Mononuclear cell (primary cell): ENCODE data around the gene SRXN1. TPM values are rescaled to one million over a fixed set of nuclear protein-coding genes. Genes with fewer than 3 reads are reported as not detected.
A peak's percentile ranks its signal among the peaks of the same experiment; 100 is the strongest.
"Not testable (repeated sequence)": the region's sequence is repeated elsewhere in the genome, so short reads cannot be mapped to it uniquely, and the experiment has no call there.

Source experiments
- H3K27me3 ChIP-seq: 2 replicates; pipeline ENCODE4 v1.6.0; 2011; ENCODE audit warnings: low read length, control low read depth; ENCODE audit not compliant: insufficient read depth
- H3K4me1 ChIP-seq: 2 replicates; pipeline ENCODE4 v1.5.1; 2011; ENCODE audit warnings: mild to moderate bottlenecking, low read length, control low read depth; ENCODE audit not compliant: insufficient read depth
- H3K4me3 ChIP-seq: 2 replicates; pipeline ENCODE4 v1.5.1; 2011; ENCODE audit warnings: mild to moderate bottlenecking, low read length, moderate library complexity
- H3K9me3 ChIP-seq: 2 replicates; pipeline ENCODE4 v1.5.1; 2011; ENCODE audit warnings: low read depth, mild to moderate bottlenecking, control low read depth, low read length
- total RNA-seq: library from RNA; depleted of rRNA; stranded (reverse); fragments of >200 nt; gene quantifications from one replicate; pipeline ENCODE4 v1.2.3, GENCODE V29; 2012

SRXN1 gene
- 35.2 TPM for total RNA-seq

GRCh38 chr20:653110-653589, at the start of gene SRXN1:
TSS of gene SRXN1 (minus strand) at chr20:653200. CDS start at chr20:653185, 15 bp downstream.
- H3K4me3 ChIP-seq = peak within 1 kb of the TSS; percentile 47
- H3K4me1 ChIP-seq = peaks cover 34% of the 10 kb centered on the region
- H3K9me3 ChIP-seq = no peaks in the 10 kb centered on the region
- no peaks in the 10 kb centered on the region for H3K27me3 ChIP-seq

- no peaks in the 10 kb centered on the region for H3K9me3 ChIP-seq
- no peaks in the 10 kb centered on the region for H3K4me1 ChIP-seq
- no peaks in the 10 kb centered on the region for H3K27me3 ChIP-seq
These were observed 48.6 kb upstream of the SRXN1 start for GRCh38 chr20:701401-702129.

GRCh38 chr20:699811-700338, 46.9 kb upstream of the SRXN1 start:
- H3K4me3 ChIP-seq = no peak overlapping the region
- H3K4me1 ChIP-seq = no peaks in the 10 kb centered on the region
- no peaks in the 10 kb centered on the region for H3K27me3 ChIP-seq
- no peaks in the 10 kb centered on the region for H3K9me3 ChIP-seq

More at GRCh38 chr20:701401-702129, 48.6 kb upstream of the SRXN1 start:
- no peak overlapping the region for H3K4me3 ChIP-seq

- Histone ChIP-seq H3K4me3 (no peak overlapping the region), H3K27me3 (no peaks in the 10 kb centered on the region), H3K9me3 (no peaks in the 10 kb centered on the region), H3K4me1 (no peaks in the 10 kb centered on the region)
These were observed 46.3 kb upstream of the SRXN1 start for GRCh38 chr20:699342-699741.

GRCh38 chr20:698276-698675, 45.3 kb upstream of the SRXN1 start:
- H3K4me3 ChIP-seq = no peak overlapping the region

GRCh38 chr20:697826-698225, 44.8 kb upstream of the SRXN1 start:
- Histone ChIP-seq H3K4me3 (no peak overlapping the region), H3K4me1 (no peaks in the 10 kb centered on the region), H3K27me3 (no peaks in the 10 kb centered on the region), H3K9me3 (no peaks in the 10 kb centered on the region)

More at GRCh38 chr20:698276-698675, 45.3 kb upstream of the SRXN1 start:
- Histone ChIP-seq H3K9me3 (no peaks in the 10 kb centered on the region), H3K4me1 (no peaks in the 10 kb centered on the region), H3K27me3 (no peaks in the 10 kb centered on the region)

- Histone ChIP-seq H3K4me3 (no peak overlapping the region), H3K27me3 (no peaks in the 10 kb centered on the region), H3K4me1 (no peaks in the 10 kb centered on the region), H3K9me3 (no peaks in the 10 kb centered on the region)
These were observed 42.3 kb upstream of the SRXN1 start for GRCh38 chr20:695165-695866.

GRCh38 chr20:694496-694895, 41.5 kb upstream of the SRXN1 start:
- Histone ChIP-seq H3K4me3 (no peak overlapping the region), H3K9me3 (no peaks in the 10 kb centered on the region), H3K27me3 (no peaks in the 10 kb centered on the region), H3K4me1 (no peaks in the 10 kb centered on the region)

- H3K4me3 ChIP-seq, H3K27me3 ChIP-seq, H3K4me1 ChIP-seq, H3K9me3 ChIP-seq: not testable (repeated sequence)
These were observed 40.8 kb upstream of the SRXN1 start for GRCh38 chr20:693786-694185.

GRCh38 chr20:692044-692443, 39.0 kb upstream of the SRXN1 start:
- no peaks in the 10 kb centered on the region for H3K4me1 ChIP-seq
- no peak overlapping the region for H3K4me3 ChIP-seq

GRCh38 chr20:689947-690346, 36.9 kb upstream of the SRXN1 start:
- Histone ChIP-seq H3K27me3 (no peaks in the 10 kb centered on the region), H3K4me1 (no peaks in the 10 kb centered on the region), H3K9me3 (no peaks in the 10 kb centered on the region), H3K4me3 (no peak overlapping the region)

More at GRCh38 chr20:692044-692443, 39.0 kb upstream of the SRXN1 start:
- H3K27me3 ChIP-seq = no peaks in the 10 kb centered on the region
- H3K9me3 ChIP-seq = no peaks in the 10 kb centered on the region

GRCh38 chr20:689348-689747, 36.3 kb upstream of the SRXN1 start:
- no peaks in the 10 kb centered on the region for H3K27me3 ChIP-seq
- H3K4me3 ChIP-seq = no peak overlapping the region
- no peaks in the 10 kb centered on the region for H3K9me3 ChIP-seq
- H3K4me1 ChIP-seq = no peaks in the 10 kb centered on the region

GRCh38 chr20:688809-689212, 35.8 kb upstream of the SRXN1 start:
- H3K4me3 ChIP-seq = no peak overlapping the region
- no peaks in the 10 kb centered on the region for H3K9me3 ChIP-seq
- no peaks in the 10 kb centered on the region for H3K4me1 ChIP-seq
- H3K27me3 ChIP-seq = no peaks in the 10 kb centered on the region

- H3K4me1 ChIP-seq = no peaks in the 10 kb centered on the region
- no peaks in the 10 kb centered on the region for H3K9me3 ChIP-seq
- H3K4me3 ChIP-seq = no peak overlapping the region
- H3K27me3 ChIP-seq = no peaks in the 10 kb centered on the region
These were observed 34.6 kb upstream of the SRXN1 start for GRCh38 chr20:687468-688203.
